C4-2B (cell line): ENCODE data around the gene XKR7.

ENCODE experiments used
- ZFX ChIP-seq: fragments of 450-650 bp; IDR thresholded peaks from 2 replicates; pipeline ENCODE4 v1.6.1; 2017
- TF ChIP-seq, protein P1 (sequence below): fragments of 450-650 bp; conservative IDR thresholded peaks from 2 replicates; pipeline ENCODE4 v1.5.1; 2017; ENCODE audit warnings: mild to moderate bottlenecking

DNA sequence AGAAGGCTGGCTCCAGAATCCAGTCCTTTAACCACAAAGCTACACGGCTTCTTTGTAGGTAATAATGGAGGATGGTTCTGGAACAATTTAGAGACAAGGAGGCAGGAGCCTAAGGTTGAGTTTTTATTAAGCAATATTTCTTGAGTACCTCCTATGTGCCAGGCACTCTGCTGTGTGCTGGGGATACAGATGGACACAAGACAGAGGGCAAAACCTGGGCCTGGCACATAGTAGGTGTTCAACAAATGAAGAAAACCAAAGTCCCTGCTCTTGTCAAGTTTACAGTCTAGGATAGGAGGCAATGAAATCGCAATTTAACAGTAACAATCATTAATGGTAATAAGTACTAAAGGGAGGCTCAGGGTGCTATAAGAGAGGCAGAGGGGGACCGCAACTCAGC lies 59.7 kb downstream of the XKR7 start:
- TF ChIP-seq, protein P1, sequence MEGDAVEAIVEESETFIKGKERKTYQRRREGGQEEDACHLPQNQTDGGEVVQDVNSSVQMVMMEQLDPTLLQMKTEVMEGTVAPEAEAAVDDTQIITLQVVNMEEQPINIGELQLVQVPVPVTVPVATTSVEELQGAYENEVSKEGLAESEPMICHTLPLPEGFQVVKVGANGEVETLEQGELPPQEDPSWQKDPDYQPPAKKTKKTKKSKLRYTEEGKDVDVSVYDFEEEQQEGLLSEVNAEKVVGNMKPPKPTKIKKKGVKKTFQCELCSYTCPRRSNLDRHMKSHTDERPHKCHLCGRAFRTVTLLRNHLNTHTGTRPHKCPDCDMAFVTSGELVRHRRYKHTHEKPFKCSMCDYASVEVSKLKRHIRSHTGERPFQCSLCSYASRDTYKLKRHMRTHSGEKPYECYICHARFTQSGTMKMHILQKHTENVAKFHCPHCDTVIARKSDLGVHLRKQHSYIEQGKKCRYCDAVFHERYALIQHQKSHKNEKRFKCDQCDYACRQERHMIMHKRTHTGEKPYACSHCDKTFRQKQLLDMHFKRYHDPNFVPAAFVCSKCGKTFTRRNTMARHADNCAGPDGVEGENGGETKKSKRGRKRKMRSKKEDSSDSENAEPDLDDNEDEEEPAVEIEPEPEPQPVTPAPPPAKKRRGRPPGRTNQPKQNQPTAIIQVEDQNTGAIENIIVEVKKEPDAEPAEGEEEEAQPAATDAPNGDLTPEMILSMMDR: no peak
- no peak for TF ChIP-seq ZFX
